GM23338 (cell line): ENCODE measurements around the gene ZNF365. TPM values are rescaled to one million over a fixed set of nuclear protein-coding genes. Genes with fewer than 3 reads are reported as not detected.

Experiments used
- ATAC-seq: fragments of 200-7000 bp; cut with Tn5 transposase; 3 replicates; pipeline ENCODE4 v1.9.1; 2020
- DNase-seq: peaks from one replicate; pipeline ENCODE4 v3.0.0-alpha.2; 2015; ENCODE audit warnings: low spot score
- H2AFZ ChIP-seq: fragments of 200-600 bp; sonication (generic); 2 replicates; pipeline ENCODE4 v1.8.0; 2016; ENCODE audit warnings: antibody characterized with exemption, mild to moderate bottlenecking, moderate library complexity
- H3F3A ChIP-seq: fragments of 200-600 bp; sonication (generic); replicated peaks from 2 replicates; pipeline ENCODE4 v1.8.0; 2017; ENCODE audit warnings: antibody characterized with exemption, mixed run types, low read depth
- H3K27ac ChIP-seq: fragments of 200-600 bp; sonication (generic); 2 replicates; pipeline ENCODE4 v1.6.1; 2016; ENCODE audit warnings: low read depth
- H3K27me3 ChIP-seq: fragments of 200-600 bp; sonication (generic); 2 replicates; pipeline ENCODE4 v1.8.0; 2016; ENCODE audit warnings: mild to moderate bottlenecking, mixed run types, moderate library complexity; ENCODE audit not compliant: insufficient read depth
- H3K36me3 ChIP-seq: fragments of 200-600 bp; sonication (generic); 2 replicates; pipeline ENCODE4 v1.8.0; 2016; ENCODE audit warnings: mild to moderate bottlenecking; ENCODE audit not compliant: insufficient read depth
- H3K4me1 ChIP-seq: fragments of 200-600 bp; sonication (generic); 2 replicates; pipeline ENCODE4 v1.8.0; 2016; ENCODE audit warnings: mild to moderate bottlenecking, moderate library complexity; ENCODE audit not compliant: insufficient read depth
- H3K4me2 ChIP-seq: fragments of 200-600 bp; sonication (generic); 2 replicates; pipeline ENCODE4 v1.7.1; 2017; ENCODE audit warnings: mixed run types
- H3K4me3 ChIP-seq: fragments of 200-600 bp; sonication (generic); 2 replicates; pipeline ENCODE4 v1.6.1; 2016; ENCODE audit warnings: mixed run types
- H3K79me2 ChIP-seq: fragments of 200-600 bp; sonication (generic); replicated peaks from 2 replicates; pipeline ENCODE4 v1.8.0; 2017; ENCODE audit warnings: mild to moderate bottlenecking; ENCODE audit not compliant: insufficient read depth
- H3K9me2 ChIP-seq: fragments of 200-600 bp; sonication (generic); 2 replicates; pipeline ENCODE4 v1.8.0; 2017; ENCODE audit not compliant: insufficient read depth
- H4K20me1 ChIP-seq: fragments of 200-600 bp; sonication (generic); replicated peaks from 2 replicates; pipeline ENCODE4 v1.8.0; 2017; ENCODE audit warnings: mild to moderate bottlenecking; ENCODE audit not compliant: insufficient read depth
- H3K27ac Mint-ChIP-seq: 2 replicates; pipeline ENCODE4 v1.8.0; 2020; ENCODE audit warnings: inconsistent platforms, mild to moderate bottlenecking, moderate library complexity, mixed read lengths
- H3K27me3 Mint-ChIP-seq: 3 replicates; pipeline ENCODE4 v1.8.0; 2022; ENCODE audit warnings: low read depth, mild to moderate bottlenecking, moderate library complexity, mixed read lengths, inconsistent platforms; ENCODE audit not compliant: insufficient read depth, poor library complexity
- H3K36me3 Mint-ChIP-seq: 3 replicates; pipeline ENCODE4 v1.8.0; 2021; ENCODE audit warnings: low read depth, mild to moderate bottlenecking, inconsistent platforms, moderate library complexity, mixed read lengths
- H3K4me1 Mint-ChIP-seq: 3 replicates; pipeline ENCODE4 v1.8.0; 2020; ENCODE audit warnings: mild to moderate bottlenecking, inconsistent platforms, mixed read lengths
- H3K4me3 Mint-ChIP-seq: 3 replicates; pipeline ENCODE4 v1.8.0; 2021; ENCODE audit warnings: moderate library complexity, mild to moderate bottlenecking, inconsistent platforms, mixed read lengths
- H3K9me3 Mint-ChIP-seq: 3 replicates; pipeline ENCODE4 v1.8.0; 2020; ENCODE audit warnings: moderate library complexity, mild to moderate bottlenecking, inconsistent platforms, mixed read lengths
- CREB1 ChIP-seq: fragments of 250-450 bp; sonication (Bioruptor Pico); IDR thresholded peaks from 2 replicates; pipeline ENCODE4 v1.5.0; 2020; ENCODE audit warnings: low read depth, mild to moderate bottlenecking, moderate library complexity
- EZH2 ChIP-seq: fragments of 200-600 bp; sonication (generic); IDR thresholded peaks from one replicate; pipeline ENCODE4 v1.8.0; 2017; ENCODE audit warnings: antibody characterized with exemption, mild to moderate bottlenecking, low read depth; ENCODE audit not compliant: unreplicated experiment
- JUNB ChIP-seq: IDR thresholded peaks from one replicate; pipeline ENCODE4 v1.6.1; 2016; ENCODE audit warnings: antibody characterized with exemption; ENCODE audit not compliant: unreplicated experiment
- POLR2AphosphoS5 ChIP-seq: IDR thresholded peaks from 2 replicates; pipeline ENCODE4 v1.6.1; 2016; ENCODE audit warnings: antibody characterized with exemption, low read depth
- STAT1 ChIP-seq: IDR thresholded peaks from one replicate; pipeline ENCODE4 v1.6.1; 2016; ENCODE audit warnings: antibody characterized with exemption; ENCODE audit not compliant: unreplicated experiment
- polyA plus RNA-seq: library from polyadenylated mRNA; unstranded; fragments of >200 nt; fragmentation: Nextera tagmentation; extraction: Ambion mirVana; gene quantifications from 2 replicates; pipeline ENCODE4 v1.2.1, GENCODE V29; 2016
- total RNA-seq: library from RNA; depleted of rRNA; stranded (reverse); fragments of >200 nt; shearing (Covaris generic); gene quantifications from 2 replicates; pipeline ENCODE4 v1.2.3, GENCODE V29; 2014
- TF ChIP-seq, protein P1 (sequence below): fragments of 250-450 bp; sonication (Bioruptor Pico); IDR thresholded peaks from 2 replicates; pipeline ENCODE4 v1.5.0; 2020; ENCODE audit warnings: mild to moderate bottlenecking, moderate library complexity
- TF ChIP-seq, protein P2 (sequence below): IDR thresholded peaks from 2 replicates; pipeline ENCODE4 v1.6.1; 2016; ENCODE audit warnings: antibody characterized with exemption
- TF ChIP-seq, protein P3 (sequence below), 2 experiments: fragments of 200-600 bp in 1 of 2; sonication (generic) in 1 of 2; conservative IDR thresholded peaks; 2 replicates each; pipeline versions ENCODE4 v1.5.1 to v1.6.1; 2016 to 2017; ENCODE audit warnings: antibody characterized with exemption in 2 of 2, low read depth in 2 of 2, mild to moderate bottlenecking in 2 of 2, moderate library complexity in 1 of 2
- TF ChIP-seq, protein P4 (sequence below): IDR thresholded peaks from one replicate; pipeline ENCODE4 v1.6.1; 2018; ENCODE audit warnings: antibody characterized with exemption; ENCODE audit not compliant: unreplicated experiment

Gene ZNF365
- total and polyA plus RNA-seq, 2 experiments from 2014 or later = 0.19 to 0.59 TPM

DNA sequence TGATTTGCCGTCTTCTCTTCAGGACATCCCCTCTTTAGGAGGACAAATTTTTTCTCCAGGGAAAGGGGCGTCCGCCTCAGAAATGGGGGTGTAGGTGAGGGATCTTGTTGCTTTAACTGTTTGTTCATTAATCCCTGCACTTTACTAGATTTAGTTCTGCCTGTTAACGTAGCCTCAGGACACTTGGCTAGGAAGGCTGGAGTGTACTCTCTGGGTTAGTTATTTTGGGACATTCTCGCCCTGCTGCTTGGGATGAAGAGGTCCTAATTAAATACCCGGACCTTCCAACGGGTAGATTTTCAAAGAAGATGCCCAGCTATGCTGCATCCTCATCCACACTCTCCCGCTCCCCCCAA, 552 bp upstream of the ZNF365 start (continued):
- TF ChIP-seq, protein P1, sequence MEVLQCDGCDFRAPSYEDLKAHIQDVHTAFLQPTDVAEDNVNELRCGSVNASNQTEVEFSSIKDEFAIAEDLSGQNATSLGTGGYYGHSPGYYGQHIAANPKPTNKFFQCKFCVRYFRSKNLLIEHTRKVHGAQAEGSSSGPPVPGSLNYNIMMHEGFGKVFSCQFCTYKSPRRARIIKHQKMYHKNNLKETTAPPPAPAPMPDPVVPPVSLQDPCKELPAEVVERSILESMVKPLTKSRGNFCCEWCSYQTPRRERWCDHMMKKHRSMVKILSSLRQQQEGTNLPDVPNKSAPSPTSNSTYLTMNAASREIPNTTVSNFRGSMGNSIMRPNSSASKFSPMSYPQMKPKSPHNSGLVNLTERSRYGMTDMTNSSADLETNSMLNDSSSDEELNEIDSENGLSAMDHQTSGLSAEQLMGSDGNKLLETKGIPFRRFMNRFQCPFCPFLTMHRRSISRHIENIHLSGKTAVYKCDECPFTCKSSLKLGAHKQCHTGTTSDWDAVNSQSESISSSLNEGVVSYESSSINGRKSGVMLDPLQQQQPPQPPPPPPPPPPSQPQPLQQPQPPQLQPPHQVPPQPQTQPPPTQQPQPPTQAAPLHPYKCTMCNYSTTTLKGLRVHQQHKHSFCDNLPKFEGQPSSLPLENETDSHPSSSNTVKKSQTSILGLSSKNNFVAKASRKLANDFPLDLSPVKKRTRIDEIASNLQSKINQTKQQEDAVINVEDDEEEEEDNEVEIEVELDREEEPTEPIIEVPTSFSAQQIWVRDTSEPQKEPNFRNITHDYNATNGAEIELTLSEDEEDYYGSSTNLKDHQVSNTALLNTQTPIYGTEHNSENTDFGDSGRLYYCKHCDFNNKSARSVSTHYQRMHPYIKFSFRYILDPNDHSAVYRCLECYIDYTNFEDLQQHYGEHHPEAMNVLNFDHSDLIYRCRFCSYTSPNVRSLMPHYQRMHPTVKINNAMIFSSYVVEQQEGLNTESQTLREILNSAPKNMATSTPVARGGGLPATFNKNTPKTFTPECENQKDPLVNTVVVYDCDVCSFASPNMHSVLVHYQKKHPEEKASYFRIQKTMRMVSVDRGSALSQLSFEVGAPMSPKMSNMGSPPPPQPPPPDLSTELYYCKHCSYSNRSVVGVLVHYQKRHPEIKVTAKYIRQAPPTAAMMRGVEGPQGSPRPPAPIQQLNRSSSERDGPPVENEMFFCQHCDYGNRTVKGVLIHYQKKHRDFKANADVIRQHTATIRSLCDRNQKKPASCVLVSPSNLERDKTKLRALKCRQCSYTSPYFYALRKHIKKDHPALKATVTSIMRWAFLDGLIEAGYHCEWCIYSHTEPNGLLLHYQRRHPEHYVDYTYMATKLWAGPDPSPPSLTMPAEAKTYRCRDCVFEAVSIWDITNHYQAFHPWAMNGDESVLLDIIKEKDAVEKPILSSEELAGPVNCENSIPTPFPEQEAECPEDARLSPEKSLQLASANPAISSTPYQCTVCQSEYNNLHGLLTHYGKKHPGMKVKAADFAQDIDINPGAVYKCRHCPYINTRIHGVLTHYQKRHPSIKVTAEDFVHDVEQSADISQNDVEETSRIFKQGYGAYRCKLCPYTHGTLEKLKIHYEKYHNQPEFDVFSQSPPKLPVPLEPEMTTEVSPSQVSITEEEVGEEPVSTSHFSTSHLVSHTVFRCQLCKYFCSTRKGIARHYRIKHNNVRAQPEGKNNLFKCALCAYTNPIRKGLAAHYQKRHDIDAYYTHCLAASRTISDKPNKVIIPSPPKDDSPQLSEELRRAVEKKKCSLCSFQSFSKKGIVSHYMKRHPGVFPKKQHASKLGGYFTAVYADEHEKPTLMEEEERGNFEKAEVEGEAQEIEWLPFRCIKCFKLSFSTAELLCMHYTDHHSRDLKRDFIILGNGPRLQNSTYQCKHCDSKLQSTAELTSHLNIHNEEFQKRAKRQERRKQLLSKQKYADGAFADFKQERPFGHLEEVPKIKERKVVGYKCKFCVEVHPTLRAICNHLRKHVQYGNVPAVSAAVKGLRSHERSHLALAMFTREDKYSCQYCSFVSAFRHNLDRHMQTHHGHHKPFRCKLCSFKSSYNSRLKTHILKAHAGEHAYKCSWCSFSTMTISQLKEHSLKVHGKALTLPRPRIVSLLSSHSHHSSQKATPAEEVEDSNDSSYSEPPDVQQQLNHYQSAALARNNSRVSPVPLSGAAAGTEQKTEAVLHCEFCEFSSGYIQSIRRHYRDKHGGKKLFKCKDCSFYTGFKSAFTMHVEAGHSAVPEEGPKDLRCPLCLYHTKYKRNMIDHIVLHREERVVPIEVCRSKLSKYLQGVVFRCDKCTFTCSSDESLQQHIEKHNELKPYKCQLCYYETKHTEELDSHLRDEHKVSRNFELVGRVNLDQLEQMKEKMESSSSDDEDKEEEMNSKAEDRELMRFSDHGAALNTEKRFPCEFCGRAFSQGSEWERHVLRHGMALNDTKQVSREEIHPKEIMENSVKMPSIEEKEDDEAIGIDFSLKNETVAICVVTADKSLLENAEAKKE (CRISPR knock-in tag) = no peak
- no peak for TF ChIP-seq JUNB
- no peak for TF ChIP-seq STAT1
- TF ChIP-seq, protein P2, sequence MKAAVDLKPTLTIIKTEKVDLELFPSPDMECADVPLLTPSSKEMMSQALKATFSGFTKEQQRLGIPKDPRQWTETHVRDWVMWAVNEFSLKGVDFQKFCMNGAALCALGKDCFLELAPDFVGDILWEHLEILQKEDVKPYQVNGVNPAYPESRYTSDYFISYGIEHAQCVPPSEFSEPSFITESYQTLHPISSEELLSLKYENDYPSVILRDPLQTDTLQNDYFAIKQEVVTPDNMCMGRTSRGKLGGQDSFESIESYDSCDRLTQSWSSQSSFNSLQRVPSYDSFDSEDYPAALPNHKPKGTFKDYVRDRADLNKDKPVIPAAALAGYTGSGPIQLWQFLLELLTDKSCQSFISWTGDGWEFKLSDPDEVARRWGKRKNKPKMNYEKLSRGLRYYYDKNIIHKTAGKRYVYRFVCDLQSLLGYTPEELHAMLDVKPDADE = no peak
- no peak for TF ChIP-seq POLR2AphosphoS5

DNA sequence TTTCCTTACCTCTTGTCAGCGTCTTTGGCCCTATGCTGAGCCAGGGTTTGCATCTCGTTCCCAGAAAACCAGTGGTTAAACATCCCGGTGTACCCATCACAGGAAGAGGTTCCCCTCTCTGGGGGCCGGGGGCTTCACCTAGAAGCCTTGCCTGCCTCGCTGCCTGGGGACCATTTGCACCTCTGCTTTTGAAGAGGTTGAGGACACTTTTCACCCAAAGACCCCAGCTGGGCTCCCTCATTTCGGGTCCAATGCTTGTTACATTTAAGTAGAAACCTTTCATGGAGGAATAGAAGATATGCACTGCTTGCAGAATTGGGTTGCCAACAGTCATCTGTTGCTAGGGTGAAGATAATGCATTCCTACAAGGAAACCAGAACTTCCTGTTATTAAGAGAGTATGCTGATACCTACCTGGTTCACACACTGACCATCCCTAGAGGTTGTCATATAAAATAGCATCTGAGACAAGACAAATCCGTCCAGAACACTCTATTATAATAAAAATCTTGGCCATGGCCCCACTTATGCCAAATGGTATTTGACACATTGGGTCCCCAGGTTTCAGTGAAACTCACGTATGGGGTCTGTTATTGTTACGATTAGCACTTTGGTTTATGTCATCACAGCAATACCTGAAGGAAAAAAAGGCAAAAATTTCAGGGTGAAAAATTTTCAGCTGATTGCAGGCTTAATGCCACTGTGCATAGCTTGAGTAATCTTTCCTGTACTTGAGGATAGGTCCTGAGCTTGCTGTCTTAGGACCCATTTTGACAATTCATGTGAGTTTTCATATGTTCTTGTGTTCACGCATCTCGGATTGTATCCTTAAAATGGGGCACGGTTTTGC, 917 bp downstream of the ZNF365 start:
- Mint-ChIP-seq H3K4me1 (peaks cover 6% of the 10 kb centered on the region), H3K27me3 (peaks cover 16% of the 10 kb centered on the region), H3K9me3 (no peaks in the 10 kb centered on the region), H3K36me3 (no peaks in the 10 kb centered on the region), H3K4me3 (peak overlapping the region; percentile 85), H3K27ac (no peak overlapping the region)
- Histone ChIP-seq H3K27me3 (peaks cover 30% of the 10 kb centered on the region), H3K79me2 (no peaks in the 10 kb centered on the region), H2AFZ (peak overlapping the region; percentile 99), H3K4me1 (peaks cover 8% of the 10 kb centered on the region), H3K27ac (no peak overlapping the region), H3F3A (no peaks in the 10 kb centered on the region), H3K36me3 (no peaks in the 10 kb centered on the region), H3K4me2 (peak overlapping the region; percentile 85), H3K9me2 (no peaks in the 10 kb centered on the region), H3K4me3 (peak overlapping the region; percentile 73), H4K20me1 (no peaks in the 10 kb centered on the region; the same call in 1 of the 2 replicates)
- ATAC-seq = peak; percentile 14; the same call in 2 of the 3 replicates
- DNase-seq = peak; percentile 8
- TF ChIP-seq, protein P2 = no peak
- TF ChIP-seq EZH2 = no peak
- TF ChIP-seq, protein P3, sequence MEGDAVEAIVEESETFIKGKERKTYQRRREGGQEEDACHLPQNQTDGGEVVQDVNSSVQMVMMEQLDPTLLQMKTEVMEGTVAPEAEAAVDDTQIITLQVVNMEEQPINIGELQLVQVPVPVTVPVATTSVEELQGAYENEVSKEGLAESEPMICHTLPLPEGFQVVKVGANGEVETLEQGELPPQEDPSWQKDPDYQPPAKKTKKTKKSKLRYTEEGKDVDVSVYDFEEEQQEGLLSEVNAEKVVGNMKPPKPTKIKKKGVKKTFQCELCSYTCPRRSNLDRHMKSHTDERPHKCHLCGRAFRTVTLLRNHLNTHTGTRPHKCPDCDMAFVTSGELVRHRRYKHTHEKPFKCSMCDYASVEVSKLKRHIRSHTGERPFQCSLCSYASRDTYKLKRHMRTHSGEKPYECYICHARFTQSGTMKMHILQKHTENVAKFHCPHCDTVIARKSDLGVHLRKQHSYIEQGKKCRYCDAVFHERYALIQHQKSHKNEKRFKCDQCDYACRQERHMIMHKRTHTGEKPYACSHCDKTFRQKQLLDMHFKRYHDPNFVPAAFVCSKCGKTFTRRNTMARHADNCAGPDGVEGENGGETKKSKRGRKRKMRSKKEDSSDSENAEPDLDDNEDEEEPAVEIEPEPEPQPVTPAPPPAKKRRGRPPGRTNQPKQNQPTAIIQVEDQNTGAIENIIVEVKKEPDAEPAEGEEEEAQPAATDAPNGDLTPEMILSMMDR (conservative IDR thresholded peaks at IDR 0.05; ENCODE audit: low read depth in 2 of 2) = no peak
- TF ChIP-seq, protein P4, sequence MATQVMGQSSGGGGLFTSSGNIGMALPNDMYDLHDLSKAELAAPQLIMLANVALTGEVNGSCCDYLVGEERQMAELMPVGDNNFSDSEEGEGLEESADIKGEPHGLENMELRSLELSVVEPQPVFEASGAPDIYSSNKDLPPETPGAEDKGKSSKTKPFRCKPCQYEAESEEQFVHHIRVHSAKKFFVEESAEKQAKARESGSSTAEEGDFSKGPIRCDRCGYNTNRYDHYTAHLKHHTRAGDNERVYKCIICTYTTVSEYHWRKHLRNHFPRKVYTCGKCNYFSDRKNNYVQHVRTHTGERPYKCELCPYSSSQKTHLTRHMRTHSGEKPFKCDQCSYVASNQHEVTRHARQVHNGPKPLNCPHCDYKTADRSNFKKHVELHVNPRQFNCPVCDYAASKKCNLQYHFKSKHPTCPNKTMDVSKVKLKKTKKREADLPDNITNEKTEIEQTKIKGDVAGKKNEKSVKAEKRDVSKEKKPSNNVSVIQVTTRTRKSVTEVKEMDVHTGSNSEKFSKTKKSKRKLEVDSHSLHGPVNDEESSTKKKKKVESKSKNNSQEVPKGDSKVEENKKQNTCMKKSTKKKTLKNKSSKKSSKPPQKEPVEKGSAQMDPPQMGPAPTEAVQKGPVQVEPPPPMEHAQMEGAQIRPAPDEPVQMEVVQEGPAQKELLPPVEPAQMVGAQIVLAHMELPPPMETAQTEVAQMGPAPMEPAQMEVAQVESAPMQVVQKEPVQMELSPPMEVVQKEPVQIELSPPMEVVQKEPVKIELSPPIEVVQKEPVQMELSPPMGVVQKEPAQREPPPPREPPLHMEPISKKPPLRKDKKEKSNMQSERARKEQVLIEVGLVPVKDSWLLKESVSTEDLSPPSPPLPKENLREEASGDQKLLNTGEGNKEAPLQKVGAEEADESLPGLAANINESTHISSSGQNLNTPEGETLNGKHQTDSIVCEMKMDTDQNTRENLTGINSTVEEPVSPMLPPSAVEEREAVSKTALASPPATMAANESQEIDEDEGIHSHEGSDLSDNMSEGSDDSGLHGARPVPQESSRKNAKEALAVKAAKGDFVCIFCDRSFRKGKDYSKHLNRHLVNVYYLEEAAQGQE = no peak
- no peak for TF ChIP-seq JUNB
- TF ChIP-seq CREB1 (CRISPR knock-in tag) = no peak
- TF ChIP-seq STAT1 = no peak
- no peak for TF ChIP-seq POLR2AphosphoS5
